Hypothalamus (tissue), 51 donors: Measurements from ENCODE around the gene ASIC5.
"Not testable (repeated sequence)": the region's sequence is repeated elsewhere in the genome, so short reads cannot be mapped to it uniquely, and the experiment has no call there.

Experiments used
- DNase-seq, 51 donors: peaks; one replicate each; lab custom pipeline; 2025; lab: John Stamatoyannopoulos, UW

The ASIC5 gene

GRCh38 chr4:155866177-155866576 is at the start of gene ASIC5:
ASIC5 (minus strand) TSS chr4:155866277; CDS start chr4:155866226, 51 bp downstream.
- DNase-seq, result no peak

GRCh38 chr4:155914782-155915181 is 48.7 kb upstream of the ASIC5 start:
- DNase-seq, result no peak

- DNase-seq, result no peak
Measured at GRCh38 chr4:155911905-155912304, 45.8 kb upstream of the ASIC5 start.

GRCh38 chr4:155909615-155910226 is 43.6 kb upstream of the ASIC5 start:
- no peak for DNase-seq

GRCh38 chr4:155908187-155909139 is 42.4 kb upstream of the ASIC5 start:
- DNase-seq, result no peak

GRCh38 chr4:155907556-155907955 is 41.5 kb upstream of the ASIC5 start:
- no peak for DNase-seq

- DNase-seq, result no peak
Measured at GRCh38 chr4:155906554-155907247, 40.6 kb upstream of the ASIC5 start.

- no peak for DNase-seq
Measured at GRCh38 chr4:155904331-155904730, 38.3 kb upstream of the ASIC5 start.

GRCh38 chr4:155903453-155903852 is 37.4 kb upstream of the ASIC5 start, which contains the start of gene TDO2:
TDO2 (plus strand) TSS chr4:155903696; CDS start chr4:155903759, 63 bp downstream.
- DNase-seq, result no peak

- no peak for DNase-seq
Measured at GRCh38 chr4:155901013-155901412, 34.9 kb upstream of the ASIC5 start.

GRCh38 chr4:155900381-155900780 is 34.3 kb upstream of the ASIC5 start:
- DNase-seq, result no peak

- DNase-seq, result no peak
Measured at GRCh38 chr4:155899891-155900290, 33.8 kb upstream of the ASIC5 start.

GRCh38 chr4:155898371-155898770 is 32.3 kb upstream of the ASIC5 start:
- DNase-seq, result not testable (repeated sequence)

- no peak for DNase-seq
Measured at GRCh38 chr4:155891058-155891457, 25.0 kb upstream of the ASIC5 start.

- DNase-seq, result no peak
Measured at GRCh38 chr4:155889946-155890345, 23.9 kb upstream of the ASIC5 start.

- DNase-seq, result no peak
Measured at GRCh38 chr4:155889031-155889793, 23.1 kb upstream of the ASIC5 start.

- DNase-seq, result no peak
Measured at GRCh38 chr4:155887847-155888570, 21.9 kb upstream of the ASIC5 start.

GRCh38 chr4:155887045-155887444 is 21.0 kb upstream of the ASIC5 start:
- DNase-seq, result no peak

- no peak for DNase-seq
Measured at GRCh38 chr4:155885666-155886065, 19.6 kb upstream of the ASIC5 start.

GRCh38 chr4:155883895-155884294 is 17.8 kb upstream of the ASIC5 start:
- DNase-seq, result no peak
